Activated CD4-positive, alpha-beta T cell treated with anti-CD3 and anti-CD28 coated beads, Interleukin-2, amount 50 U/mL, for 24 hours (primary cell): Measurements from ENCODE around the gene KTI12.
"Not testable (repeated sequence)": the region's sequence is repeated elsewhere in the genome, so short reads cannot be mapped to it uniquely, and the experiment has no call there.

Experiments used
- DNase-seq, 2 donors: peaks; one replicate each; pipeline ENCODE4 v3.0.0-alpha.2; 2020; ENCODE audit warnings: low read depth in 1 of 2, low spot score in 1 of 2

The KTI12 gene

DNA sequence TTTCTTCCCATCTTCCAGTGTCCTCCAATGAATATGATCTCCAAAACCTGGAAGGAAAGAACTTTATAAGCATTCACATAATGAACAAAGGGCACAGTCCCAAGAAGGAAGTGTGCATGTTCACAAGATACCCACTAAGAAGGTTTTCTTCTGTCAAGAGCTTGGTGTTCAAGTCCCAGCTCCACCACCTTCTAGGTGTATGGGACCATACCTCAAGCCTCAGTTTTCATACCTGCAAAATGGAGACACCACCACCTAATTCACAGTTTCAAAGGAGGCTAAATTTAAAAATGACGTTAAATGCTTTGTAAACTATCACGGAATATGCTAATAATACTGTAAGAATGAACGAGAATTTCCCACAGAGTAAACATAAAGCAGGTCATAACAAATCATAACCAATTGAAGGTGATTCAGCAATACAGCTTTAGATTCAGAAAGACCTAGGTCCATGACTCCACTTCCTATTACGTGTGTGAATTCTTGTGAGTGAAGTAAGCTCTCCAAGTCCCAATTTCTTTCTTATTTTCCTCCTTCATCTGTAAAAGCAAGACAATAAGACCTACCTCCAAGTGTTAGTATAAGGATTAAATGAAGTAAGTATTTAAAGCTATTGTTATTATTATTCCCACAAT is 8.1 kb upstream of the KTI12 start:
- no peak for DNase-seq

DNA sequence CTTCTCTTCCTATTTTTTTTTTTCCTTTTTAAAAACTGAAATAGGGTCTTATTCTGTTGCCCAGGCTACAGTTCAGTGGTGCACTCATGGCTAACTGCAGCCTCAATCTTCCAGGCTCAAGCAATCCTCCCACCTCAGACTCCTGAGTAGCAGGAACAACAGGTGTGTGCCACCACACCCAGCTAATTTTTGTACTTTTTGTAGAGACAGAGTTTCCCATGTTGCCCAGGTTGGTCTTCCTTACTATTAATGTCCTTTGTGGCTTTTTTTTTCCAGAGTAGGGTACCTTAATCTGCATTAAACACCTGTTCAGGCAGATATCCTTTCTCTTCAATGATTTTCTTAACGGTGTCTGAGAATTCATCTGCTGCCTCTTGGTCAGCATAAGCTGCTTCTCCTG is 4.3 kb upstream of the KTI12 start:
- no peak for DNase-seq

DNA sequence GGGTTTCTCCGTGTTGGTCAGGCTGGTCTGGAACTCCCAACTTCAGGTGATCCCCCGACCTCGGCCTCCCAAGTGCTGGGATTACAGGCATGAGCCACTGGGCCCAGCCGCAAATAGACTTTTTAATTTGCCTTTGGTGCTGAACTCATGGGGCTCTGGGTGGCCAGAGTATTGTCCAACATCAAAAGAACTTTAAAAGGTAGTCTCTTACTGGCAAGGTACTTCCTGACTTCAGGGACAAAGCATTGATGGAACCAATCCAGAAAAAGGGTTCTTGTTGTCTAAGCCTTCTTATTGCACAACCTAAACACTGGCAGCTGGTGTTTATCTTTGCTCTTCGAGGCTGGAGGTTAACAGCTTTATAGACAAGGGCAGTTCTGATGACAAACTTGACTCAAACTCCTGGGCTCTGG is 3.8 kb upstream of the KTI12 start:
- no peak for DNase-seq

DNA sequence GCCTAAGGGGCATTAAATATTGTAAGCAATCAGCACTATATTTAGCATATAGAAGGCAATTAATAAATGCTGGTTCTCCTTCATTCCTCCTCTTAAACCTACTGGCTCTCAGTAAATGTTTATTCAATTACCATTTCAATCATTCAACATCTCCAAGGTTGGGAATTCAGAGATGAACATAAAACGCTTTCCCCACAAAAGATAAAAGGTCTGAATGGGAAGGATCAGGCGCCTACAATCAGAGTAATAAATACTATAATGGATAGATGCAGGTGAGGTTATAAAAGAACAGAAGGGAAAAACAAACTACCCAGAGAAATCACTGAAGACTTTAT is 407 bp upstream of the KTI12 start:
- DNase-seq: no peak

DNA sequence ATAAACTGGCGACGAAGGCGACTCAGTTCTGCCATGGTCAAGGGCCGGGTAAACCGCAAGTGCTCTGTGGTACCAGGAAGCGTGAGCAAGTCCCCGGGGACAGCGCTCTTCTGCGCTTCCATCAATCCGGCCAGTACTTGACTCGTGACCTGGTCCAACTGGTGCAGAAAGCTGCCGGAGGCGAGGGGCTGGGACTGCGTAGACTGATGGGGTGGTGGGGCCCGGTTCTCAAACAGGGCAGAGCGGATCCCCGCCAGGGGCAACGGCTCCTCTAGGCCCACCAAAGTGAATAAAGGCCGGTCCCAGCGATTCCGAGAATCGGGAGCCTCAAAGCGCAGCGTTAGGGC is 852 bp downstream of the KTI12 start:
- DNase-seq: no peak

DNA sequence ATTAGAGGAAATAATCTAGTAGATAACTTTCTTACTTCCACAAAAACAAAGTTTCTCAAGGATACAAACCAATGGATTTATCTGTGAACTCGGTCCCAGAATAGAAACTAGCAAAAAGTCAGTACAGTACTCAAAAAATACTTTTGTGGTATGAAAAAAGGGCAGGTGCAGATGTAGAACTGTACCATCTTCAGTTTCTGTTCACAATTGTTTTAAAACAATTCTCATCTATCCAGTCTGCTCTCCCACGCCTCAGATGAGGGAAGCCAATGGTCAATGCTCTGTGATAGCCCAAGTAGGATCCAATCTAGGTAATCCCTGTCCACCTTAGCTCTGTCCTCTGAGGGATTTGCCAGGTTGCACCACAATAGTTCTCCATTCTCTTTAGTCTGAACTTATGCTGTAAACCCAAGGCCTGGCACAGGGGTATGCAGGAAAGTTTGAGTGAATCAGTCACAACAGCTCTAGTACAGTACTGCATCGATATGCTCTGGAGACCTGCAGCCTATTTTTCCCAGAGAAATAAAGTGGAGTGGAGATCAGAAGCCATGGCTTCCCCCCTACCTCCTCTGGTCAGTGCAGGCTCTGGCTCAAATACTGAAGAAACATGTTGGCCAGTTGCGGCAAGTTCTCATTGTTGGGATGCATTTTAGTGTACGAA is 1.4 kb downstream of the KTI12 start:
- DNase-seq: no peak

DNA sequence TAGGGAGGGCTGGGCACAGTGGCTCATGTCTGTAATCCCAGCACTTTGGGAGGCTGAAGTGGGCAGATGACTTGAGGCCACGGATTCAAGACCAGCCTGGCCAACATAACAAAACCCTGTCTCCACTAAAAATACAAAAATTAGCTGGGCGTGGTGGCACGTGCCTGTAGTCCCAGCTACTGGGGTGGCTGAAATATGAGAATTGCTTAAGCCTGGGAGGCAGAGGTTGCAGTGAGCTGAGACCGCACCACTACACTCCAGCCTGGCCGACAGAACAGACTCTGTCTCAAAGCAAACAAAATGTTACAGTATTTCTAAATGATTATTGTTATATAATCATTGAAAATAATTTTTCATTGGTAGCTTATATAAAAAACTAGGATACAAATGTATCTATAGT is 4.8 kb downstream of the KTI12 start:
- DNase-seq: not testable (repeated sequence)

DNA sequence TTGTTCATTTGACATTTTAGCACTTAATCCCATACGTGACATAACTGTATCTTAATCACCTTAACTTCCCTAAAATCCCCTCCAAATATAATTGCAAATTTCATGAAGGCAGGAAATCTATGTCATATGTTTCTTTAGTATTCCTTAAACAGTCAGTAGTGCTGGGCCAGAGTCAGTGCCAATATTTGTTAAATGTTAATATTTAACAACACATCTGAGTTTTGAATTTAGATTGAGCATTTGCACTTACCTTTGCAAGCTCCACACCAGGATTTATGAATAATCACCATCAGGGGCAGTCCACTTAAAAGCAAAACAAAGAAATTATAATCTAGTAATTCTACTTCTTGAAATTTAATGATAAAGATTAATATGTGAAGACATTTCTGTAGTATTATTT is 5.3 kb downstream of the KTI12 start:
- no peak for DNase-seq

DNA sequence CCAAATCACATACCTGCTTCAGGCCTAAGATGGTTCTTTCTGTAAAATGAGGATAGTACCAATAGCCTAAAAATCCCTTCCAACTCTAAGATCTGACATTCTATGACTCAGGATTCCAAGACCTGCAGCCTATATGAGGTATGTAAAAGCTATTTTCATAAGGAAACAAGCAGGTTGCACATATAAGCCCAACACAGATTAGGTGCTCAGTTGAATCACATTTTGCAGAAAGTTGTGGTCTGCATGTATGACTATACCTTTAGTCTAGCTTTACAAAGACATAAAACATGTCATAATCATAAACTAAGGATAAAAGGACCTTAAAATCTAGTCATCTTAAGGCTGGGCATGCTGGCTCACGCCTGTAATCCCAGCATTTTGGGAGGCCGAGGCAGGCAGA is 7.3 kb downstream of the KTI12 start:
- DNase-seq: no peak

DNA sequence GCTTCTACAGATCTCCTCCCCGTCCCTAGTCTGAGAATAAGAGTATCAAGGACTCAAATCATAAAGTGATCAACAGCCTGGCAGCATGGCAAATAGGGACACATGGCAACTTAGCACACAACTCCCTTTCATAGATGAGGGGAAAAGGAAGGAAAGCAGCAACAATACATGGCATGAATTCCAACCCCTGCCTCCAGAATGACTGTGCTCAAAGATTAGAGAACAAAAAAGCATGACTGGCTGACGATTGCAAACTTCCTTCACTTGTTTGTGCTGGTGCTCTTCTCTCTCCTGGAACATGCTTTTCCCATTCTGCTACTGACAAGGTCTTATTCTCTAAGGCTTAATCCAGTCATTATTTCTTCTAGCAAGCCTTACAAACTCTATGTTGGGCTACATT is 11.5 kb downstream of the KTI12 start:
- no peak for DNase-seq

DNA sequence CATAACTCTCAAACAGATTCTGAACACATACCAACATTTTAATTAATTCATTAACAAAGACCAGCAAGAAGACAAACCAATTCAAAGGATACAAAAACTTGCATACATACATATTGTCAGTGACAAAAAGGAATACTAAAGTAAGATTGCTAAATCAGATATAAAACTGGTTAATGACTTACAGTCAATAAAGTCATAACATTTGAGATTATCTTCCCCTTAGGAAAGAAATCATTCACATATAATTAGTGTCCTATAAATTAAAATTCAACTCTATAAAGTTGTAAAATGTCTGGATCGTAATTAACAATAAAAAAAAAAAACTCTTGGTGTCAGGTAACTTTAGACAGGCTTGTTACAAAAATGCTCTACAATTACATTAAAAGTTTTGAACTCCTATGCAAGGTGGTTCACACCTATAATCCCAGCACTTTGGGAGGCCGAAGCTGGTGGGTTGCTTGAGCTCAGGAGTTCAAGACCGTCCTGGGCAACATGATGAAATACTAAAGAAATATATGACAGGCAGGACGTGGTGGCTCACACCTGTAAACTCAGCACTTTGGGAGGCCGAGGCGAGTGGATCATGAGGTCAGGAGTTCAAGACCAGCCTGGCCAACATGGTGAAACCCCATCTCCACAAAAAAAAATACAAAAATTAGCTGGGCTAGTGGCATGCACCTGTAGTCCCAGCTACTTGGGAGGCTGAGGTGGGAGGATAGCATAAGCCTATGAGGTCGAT is 25.4 kb downstream of the KTI12 start:
- no peak for DNase-seq

DNA sequence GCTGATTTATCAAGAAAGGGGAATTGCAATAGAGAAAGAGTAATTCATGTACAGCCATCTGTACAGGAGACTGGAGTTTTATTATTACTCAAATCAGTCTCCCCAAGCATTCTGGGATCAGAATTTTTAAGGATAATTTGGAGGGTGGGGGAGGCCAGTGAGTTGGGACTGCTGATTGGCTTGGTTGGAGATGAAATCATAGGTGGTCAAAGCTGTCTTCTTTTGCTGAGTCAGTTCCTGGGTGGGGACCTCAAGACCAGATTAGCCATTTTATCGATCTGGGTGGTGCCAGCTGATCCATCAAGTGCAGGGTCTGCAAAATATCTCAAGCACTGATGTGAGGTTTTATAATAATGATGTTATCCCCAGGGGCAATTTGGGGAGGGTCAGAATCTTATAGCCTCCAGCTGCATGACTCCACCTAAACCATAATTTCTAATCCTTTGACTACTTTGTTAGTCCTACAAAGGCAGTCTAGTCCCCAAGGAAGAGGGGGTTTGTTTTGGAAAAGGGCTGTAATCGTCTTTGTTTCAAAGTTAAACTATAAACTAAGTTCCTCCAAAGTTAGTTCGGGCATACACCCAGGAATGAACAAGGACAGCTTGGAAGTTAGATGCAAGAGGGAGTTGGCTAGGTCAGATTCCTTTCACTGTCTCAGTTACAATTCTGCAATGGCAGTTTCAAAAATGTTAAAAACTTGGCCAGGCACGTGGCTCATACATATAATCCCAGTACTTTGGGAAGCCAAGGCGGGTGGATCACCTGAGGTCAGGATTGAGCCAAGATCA is 26.2 kb downstream of the KTI12 start:
- no peak for DNase-seq

DNA sequence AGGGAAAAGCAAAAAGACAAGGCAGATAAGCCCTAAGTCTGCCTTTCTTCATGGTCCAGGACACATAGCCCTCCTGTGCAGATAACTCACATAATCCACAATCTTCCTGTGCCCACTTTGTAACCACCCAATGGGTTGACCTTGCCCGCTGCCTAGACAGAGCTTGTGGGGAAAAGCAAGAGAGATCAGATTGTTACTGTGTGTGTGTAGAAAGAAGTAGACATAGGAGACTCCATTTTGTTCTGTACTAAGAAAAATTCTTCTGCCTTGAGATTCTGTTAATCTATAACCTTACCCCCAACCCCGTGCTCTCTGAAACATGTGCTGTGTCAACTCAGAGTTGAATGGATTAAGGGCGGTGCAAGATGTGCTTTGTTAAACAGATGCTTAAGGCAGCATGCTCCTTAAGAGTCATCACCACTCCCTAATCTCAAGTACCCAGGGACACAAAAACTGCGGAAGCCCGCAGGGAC is 27.5 kb downstream of the KTI12 start:
- DNase-seq: not testable (repeated sequence)

DNA sequence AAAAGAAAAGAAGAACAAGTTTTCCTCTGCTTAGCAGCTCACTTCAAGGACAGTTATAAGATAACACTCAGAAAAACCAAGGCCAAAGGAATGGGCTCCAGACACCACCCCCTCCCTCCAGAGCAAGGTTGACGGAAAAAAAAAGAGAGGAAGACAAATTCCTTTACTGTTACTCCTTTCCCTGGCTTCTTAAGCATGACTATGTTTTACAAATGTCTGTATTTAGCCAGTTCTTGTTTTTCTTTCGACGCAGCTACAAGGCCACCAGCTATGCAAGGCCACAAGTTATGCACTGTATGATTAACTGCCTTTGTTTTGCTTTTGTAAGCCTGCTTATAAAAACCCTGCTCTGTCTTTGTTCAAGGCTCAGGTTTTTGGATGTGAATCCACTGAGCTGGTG is 28.1 kb downstream of the KTI12 start:
- not testable (repeated sequence) for DNase-seq

DNA sequence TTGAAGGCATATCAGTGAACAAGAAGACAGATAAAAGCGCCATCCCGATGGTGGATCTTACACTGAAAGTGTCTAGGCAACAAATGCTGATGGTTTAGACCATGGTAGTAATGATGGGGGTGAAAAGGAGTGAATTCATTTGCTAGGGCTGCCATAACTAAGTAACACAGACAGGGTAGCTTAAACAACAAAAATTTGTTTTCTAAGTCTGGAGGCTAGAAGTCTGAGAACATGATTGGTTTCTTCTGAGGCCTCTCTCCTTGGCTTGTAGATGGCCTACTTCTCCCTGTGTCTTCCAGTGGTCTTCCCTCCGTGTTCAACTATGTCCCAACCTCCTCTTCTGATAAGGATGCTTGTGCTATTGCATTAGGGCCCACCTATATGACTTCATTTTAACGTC is 29.7 kb downstream of the KTI12 start:
- no peak for DNase-seq

DNA sequence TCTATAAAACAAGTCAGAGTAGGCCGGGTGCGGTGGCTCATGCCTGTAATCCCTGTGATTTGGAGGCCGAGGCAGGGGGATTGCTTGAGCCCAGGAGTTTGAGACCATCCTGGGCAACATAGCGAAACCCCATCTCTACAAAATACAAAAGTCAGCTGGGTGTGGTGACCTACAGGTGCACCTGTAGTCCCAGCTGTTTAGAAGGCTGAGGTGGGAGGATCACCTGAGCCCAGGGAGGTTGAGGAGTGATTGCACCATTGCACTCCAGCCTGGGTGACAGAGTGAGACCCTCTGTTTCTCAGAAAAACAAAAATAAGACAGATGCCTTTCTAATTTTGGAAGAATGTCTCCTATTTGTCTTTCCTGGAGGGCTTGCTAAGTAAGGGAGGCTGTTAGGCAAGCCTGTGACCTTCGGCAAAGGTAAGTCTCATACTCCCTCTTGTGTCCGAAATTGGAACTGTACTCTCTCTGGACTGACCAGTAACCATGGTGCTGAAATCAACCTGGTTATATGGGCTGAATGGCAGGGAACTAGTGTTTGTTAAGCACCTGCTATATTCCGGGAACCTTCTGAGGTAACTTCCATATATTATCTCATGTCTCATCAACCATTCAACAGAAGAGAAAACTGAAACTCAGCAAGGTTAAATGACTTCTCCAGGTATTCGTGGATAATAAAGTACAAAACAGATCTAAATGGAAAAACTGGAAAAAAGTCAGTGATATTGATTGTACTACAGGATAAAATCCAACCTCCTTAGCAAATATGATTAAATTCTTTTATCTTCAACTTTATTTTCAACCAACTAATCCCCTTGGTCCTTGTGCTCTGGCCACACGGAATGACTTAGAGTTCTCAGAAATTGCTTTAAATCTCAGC is 31.3 kb downstream of the KTI12 start:
- peak in 1 of 2 donors; percentile 73 for DNase-seq

DNA sequence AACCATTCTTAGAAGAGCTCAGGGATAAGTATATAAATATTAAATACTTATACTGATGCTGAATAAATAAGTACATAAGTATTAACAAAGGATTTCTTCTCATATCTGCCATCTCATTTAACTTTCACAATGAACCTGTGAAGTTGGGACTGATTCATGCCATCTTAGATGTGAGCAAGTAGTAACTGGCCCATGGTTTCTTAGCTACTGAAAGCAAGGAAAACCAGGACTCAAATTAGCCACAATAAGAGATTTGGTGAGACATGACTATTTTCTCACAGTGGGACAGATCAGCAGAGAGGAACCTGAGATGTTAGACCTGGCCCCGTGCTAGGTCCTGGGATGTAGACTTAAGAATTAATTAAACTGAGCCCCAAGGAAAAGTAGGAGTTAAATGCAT is 34.9 kb downstream of the KTI12 start:
- DNase-seq: no peak

DNA sequence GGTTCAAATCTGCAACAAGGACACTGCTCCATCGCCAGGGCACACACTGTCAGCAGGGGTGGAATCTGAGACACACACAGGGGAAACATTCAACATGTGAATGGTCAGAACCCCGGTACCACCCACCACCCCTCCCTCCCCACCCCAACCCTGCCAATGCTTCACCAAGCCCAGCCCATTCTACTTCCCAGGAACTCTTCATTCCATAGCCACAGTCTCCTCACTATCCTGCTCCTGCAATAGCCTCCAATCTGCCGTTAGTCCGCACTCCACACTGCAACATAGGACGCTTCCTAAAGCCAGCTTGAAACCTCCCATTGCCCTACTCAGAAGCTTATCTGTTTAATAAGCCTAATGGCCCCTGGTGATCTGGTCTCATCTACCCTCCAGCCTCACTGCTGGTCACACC is 35.6 kb downstream of the KTI12 start:
- no peak for DNase-seq

DNA sequence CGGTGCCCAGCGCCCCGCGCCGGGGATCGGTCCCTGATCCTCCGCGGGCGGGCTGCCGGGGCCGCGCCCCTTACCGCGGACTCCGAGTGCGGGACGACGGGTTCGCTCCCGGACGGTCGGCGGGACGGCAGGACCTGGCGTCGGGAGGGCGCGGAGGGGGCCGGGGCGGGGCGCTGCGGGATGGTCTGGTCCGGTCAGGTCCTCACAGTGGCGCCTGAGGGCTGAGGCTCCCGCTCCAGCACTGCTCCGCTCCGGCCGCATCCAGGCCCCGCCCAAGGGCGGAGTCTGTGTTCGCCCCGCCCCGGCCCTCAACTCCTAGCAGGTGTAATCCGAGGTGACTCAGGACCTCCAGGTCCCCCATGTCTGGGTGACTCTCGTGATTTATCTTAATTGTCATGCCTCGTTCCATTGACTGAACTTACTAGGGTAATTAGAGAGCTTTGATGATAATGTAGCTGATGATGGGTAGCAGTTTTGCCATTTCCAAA is 43.1 kb downstream of the KTI12 start, which contains the start of gene RAB3B:
Gene RAB3B (minus strand): TSS at position 223 of the 488 bp plus-strand sequence. CDS start 13,583 bp downstream, outside the sequence.
- DNase-seq: peak; percentile 66 to 72
